GM12801 (cell line): ENCODE results near the gene GPC1.

Source experiments
- TF ChIP-seq, protein P1 (sequence below): IDR thresholded peaks from one replicate; pipeline ENCODE4 v1.5.1; 2011; ENCODE audit warnings: control low read depth; ENCODE audit not compliant: insufficient read length; ENCODE audit errors: extremely low read depth

The GPC1 gene

GRCh38 chr2:240510513-240511210 is 75.2 kb downstream of the GPC1 start:
- TF ChIP-seq, protein P1, sequence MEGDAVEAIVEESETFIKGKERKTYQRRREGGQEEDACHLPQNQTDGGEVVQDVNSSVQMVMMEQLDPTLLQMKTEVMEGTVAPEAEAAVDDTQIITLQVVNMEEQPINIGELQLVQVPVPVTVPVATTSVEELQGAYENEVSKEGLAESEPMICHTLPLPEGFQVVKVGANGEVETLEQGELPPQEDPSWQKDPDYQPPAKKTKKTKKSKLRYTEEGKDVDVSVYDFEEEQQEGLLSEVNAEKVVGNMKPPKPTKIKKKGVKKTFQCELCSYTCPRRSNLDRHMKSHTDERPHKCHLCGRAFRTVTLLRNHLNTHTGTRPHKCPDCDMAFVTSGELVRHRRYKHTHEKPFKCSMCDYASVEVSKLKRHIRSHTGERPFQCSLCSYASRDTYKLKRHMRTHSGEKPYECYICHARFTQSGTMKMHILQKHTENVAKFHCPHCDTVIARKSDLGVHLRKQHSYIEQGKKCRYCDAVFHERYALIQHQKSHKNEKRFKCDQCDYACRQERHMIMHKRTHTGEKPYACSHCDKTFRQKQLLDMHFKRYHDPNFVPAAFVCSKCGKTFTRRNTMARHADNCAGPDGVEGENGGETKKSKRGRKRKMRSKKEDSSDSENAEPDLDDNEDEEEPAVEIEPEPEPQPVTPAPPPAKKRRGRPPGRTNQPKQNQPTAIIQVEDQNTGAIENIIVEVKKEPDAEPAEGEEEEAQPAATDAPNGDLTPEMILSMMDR: no peak

DNA sequence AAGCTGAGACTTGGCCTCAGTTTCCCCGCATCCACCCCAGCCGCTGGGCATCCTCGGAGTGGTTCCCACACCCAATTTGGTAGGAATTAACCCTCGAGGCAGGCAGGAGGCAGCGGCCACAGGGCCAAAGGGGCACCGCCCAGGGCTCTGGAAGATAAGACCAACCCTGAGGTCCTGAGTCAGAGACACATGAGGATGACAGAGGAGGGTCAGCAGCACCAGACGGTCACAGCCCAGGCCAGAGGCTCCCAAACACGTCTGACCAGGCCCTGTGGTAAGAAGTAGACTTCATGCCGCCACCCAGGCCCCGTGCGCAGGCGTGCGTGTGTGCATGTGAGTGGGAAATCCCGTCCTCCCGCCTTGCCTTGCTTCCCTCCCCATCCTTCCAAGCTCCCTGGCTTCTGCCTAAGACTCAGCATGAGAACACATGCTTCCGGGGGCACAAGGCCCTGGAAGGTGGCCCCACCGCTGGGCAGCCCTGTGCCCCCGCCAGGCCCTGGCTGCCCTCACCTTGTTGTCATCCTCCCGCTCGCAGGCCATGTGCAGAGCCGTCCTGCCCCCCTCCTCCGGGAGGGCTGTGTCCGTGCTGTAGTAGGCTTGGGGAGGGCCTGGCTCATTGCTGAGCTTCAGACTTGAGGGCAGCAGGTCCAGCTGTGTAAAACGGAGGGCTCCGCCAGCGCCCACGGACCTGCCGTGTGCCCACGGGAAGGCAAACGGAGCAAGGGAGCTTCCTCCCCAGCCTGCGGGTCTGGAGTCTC is 76.1 kb downstream of the GPC1 start:
- TF ChIP-seq, protein P1: no peak

DNA sequence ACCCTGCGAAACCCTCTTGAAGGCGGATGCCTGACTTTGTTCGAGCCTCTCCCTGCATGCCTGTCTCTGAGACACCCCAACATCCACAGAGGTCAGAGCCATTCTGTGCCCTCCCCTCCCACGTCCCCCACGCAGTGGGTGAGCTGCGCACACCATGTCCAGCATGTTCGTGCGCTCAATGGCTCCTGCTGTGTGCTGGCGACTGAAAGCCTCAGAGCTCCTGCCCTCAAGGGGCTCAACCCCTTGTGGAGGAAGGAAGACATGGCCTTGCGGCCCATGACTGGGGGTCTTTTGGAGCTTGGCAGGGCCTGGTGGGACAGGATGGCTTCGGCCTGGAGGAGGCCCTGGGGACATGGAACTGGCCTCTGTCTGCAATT is 76.6 kb downstream of the GPC1 start:
- TF ChIP-seq, protein P1: no peak

DNA sequence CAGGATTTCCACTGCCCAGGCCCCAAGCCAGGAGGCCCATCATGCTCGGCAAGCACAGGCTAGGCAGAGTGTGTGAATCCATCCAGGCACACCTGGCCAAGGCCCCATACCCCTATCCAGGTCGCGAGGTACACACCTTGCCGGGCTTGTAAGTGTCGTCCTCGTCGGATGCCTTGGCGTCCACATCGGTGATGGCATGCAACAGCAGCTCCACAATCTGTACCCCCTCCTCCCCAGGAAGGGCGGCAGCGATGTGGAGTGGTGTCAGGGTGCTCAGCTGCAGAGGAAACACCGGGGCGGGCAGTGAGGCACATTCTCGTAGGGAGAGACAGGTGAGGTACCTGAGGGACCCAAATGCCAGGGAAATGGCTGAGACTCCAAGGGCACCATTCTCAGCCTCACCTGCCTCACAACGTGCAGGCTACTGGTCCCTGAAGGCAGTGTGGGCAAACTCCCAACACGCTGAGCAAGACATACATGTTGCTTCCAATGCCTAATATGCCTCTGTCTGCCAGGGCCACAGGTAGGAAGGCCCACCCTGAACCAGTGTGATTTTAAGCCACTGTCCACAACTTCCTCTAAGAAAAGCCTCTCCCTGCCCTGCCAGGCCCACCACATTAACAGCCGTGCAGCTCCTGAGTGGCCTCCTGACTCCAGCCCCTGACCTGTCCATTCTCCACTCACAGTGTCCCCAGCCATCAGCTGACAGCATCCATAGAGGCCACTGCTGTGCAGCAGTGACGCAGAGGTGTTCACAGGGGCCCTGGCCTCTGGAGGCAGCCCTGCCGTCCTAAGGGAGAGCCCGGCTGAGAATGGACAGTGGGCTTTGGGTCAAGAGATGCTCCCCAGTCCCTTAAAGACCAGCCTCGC is 77.4 kb downstream of the GPC1 start:
- TF ChIP-seq, protein P1: no peak

GRCh38 chr2:240513549-240514287 is 78.3 kb downstream of the GPC1 start:
- TF ChIP-seq, protein P1: peak; percentile 76

- TF ChIP-seq, protein P1: no peak
These were observed 79.2 kb downstream of the GPC1 start for GRCh38 chr2:240514631-240515030.
